ENCODE data around the gene BLTP3B.

The BLTP3B gene

GRCh38 chr12:100120355-100120754 is 22.3 kb downstream of the BLTP3B start:
- no peak for DNase-seq (ENCODE audit: low read depth, low spot score)

GRCh38 chr12:100115291-100115690 is 27.4 kb downstream of the BLTP3B start:
- DNase-seq (ENCODE audit: low read depth, low spot score), result no peak

GRCh38 chr12:100114574-100114973 is 28.1 kb downstream of the BLTP3B start:
- DNase-seq (ENCODE audit: low read depth, low spot score), result no peak

GRCh38 chr12:100110276-100110675 is 32.4 kb downstream of the BLTP3B start:
- DNase-seq (ENCODE audit: low read depth, low spot score), result no peak

GRCh38 chr12:100106861-100107260 is 35.8 kb downstream of the BLTP3B start:
- no peak for DNase-seq (ENCODE audit: low read depth, low spot score)

GRCh38 chr12:100105661-100106060 is 37.0 kb downstream of the BLTP3B start:
- no peak for DNase-seq (ENCODE audit: low read depth, low spot score)

GRCh38 chr12:100101000-100101399 is 41.7 kb downstream of the BLTP3B start:
- no peak for DNase-seq (ENCODE audit: low read depth, low spot score)
